Measurements from ENCODE around the gene EYA2. TPM values are rescaled to one million over a fixed set of nuclear protein-coding genes. Genes with fewer than 3 reads are reported as not detected.
"Not testable (repeated sequence)": the region's sequence is repeated elsewhere in the genome, so short reads cannot be mapped to it uniquely, and the experiment has no call there.

The EYA2 gene
- total and polyA plus RNA-seq, 2 donors from 2014 or later = 2.6 to 7.9 TPM

DNA sequence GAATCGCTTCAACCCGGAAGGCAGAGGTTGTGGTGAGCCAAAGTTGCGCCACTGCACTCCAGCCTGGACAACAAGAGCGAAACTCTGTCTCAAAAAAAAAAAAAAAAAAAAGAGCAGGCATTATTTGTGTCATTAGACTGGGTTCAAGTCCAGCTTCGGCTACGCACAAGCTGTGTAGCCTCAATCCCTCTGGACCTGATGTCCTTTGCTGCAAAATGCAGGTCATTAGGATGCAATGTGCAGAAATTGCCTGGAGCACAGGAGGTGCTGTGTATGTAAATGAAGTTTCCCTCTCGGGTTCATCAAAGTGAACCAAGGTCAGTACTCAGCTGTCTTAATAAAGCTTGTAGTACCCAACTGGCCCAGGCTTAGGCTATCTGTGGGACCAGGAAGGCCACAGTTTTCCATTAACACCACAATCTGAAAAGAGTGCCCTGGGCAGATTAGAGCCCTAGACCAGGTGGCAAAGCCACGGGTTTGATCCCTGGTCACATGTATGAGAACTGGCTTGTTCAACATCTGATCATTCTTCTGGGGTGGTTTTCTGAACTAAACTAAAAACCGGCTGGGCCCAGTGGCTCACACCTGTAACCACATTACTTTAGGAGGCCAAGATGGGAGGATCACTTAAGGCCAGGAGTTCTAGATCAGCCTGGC, 306.6 kb downstream of the EYA2 start:
- Histone ChIP-seq H3K4me3 (ENCODE audit: low read length in 3 of 3) (no peak overlapping the region), H3K9ac (ENCODE audit: low read length in 3 of 3) (no peak overlapping the region), H3K27ac (ENCODE audit: low read depth in 2 of 2, low read length in 2 of 2) (no peak overlapping the region), H3K4me1 (ENCODE audit: control insufficient read depth in 2 of 3, insufficient read depth in 2 of 3, low read depth in 1 of 3, low read length in 3 of 3) (peaks cover 0 to 2% (median 0%) of the 10 kb centered on the region in 3 donors), H3K9me3 (ENCODE audit: control insufficient read depth in 2 of 3, insufficient read depth in 1 of 3, low read length in 3 of 3) (no peaks in the 10 kb centered on the region), H3K36me3 (ENCODE audit: control insufficient read depth in 2 of 3, insufficient read depth in 3 of 3, low read length in 3 of 3) (no peaks in the 10 kb centered on the region), H3K27me3 (ENCODE audit: control insufficient read depth, insufficient read depth, low read length) (no peaks in the 10 kb centered on the region)
- intact Hi-C loops (cut with DNase I) = no loop called here
- FAIRE-seq (no peak), DNase-seq (no peak)
- TF ChIP-seq CTCF (IDR thresholded peaks at IDR 0.05; ENCODE audit: borderline replicate concordance, extremely low read depth, insufficient read depth) = no peak

DNA sequence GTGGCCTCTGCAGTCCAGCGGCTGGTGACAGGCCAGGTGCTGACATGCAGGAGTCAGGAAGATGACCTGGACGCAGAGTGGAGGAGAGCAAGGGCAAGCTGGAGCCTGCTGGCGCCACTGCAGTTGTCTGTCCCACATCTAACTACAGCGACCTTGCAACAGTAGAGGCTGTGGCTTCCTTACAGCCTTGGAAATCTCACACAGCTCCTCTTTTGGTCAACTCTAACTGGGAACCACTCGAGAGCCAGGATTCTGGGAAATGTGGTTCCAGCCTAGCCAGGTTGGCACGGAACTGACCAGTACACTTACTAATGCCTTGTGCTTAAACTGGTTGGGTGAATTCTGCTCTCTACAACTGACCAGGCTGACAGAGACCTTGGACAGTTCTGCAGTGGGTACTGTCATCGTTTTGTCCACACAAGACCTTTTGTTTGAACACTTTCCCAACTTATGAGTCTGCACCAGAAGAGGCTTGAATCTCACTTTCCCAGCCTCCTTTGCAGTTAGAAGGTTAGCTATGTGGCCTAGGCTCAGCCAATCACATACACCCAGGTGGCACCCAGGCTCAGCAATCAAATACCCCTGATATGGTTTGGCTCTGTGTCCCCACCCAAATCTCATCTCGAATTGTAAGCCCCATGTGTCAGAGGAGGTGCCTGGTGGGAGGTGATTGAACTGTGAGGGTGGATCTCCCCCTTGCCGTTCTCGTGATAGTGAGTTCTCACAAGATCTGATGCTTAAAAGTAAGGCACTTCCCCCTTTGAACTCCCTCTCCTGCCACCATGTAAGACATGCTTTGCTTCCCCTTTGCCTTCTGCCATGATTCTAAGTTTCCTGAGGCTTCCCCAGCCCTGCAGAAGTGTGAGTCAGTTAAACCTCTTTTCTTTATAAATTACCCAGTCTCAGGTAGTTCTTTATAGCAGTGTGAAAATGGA, 308.4 kb downstream of the EYA2 start:
- H3K9ac ChIP-seq (ENCODE audit: low read length in 3 of 3) = no peak overlapping the region
- no peak for TF ChIP-seq CTCF (IDR thresholded peaks at IDR 0.05; ENCODE audit: borderline replicate concordance, extremely low read depth, insufficient read depth)
- H3K27me3 ChIP-seq (ENCODE audit: control insufficient read depth, insufficient read depth, low read length) = no peaks in the 10 kb centered on the region
- no peak for FAIRE-seq
- no peaks in the 10 kb centered on the region for H3K36me3 ChIP-seq (ENCODE audit: control insufficient read depth in 2 of 3, insufficient read depth in 3 of 3, low read length in 3 of 3)
- no peaks in the 10 kb centered on the region for H3K9me3 ChIP-seq (ENCODE audit: control insufficient read depth in 2 of 3, insufficient read depth in 1 of 3, low read length in 3 of 3)
- H3K27ac ChIP-seq (ENCODE audit: low read depth in 2 of 2, low read length in 2 of 2) = no peak overlapping the region
- intact Hi-C loops (cut with DNase I) = no loop called here
- H3K4me1 ChIP-seq (ENCODE audit: control insufficient read depth in 2 of 3, insufficient read depth in 2 of 3, low read depth in 1 of 3, low read length in 3 of 3) = peaks cover 0 to 2% (median 0%) of the 10 kb centered on the region in 3 donors
- H3K4me3 ChIP-seq (ENCODE audit: low read length in 3 of 3) = no peak overlapping the region
- no peak for DNase-seq

DNA sequence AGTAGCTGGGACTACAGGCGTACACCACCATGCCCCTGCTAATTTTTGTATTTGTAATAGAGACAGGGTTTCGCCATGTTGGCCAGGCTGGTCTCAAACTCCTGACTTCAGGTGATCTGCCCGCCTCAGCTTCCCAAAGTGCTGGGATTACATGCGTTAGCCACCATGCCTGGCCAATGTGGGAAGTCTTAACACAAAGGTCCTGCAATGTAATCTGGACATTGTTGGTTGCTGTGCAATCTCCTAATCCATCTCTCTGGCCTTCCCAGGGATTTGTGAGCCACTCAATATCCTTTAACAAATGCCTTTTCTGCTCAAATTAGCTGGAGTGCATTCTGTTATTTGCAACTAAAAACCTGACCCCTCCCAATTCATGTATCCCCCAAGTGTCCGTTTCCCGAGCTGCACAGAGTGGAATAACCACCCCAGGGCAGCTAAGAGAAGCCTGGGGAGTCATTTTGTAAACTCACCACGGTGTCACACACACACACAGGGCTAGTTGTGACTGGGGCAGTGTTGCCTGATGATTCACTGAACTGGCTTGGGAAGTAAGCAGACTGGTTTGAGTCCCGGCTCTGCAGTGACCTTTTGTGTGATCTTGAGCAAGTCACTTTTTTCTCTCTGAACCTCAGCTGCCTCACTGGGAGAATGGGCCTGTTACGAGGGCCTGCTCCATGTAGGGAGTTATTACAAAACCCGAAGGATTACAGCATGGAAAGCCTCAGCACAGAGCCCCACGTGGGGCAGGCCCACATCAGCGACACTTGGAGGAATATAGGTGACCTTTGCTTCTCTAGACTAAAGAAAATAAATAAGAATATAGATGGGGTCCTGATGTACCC, 309.6 kb downstream of the EYA2 start:
- H3K27ac ChIP-seq (ENCODE audit: low read depth in 2 of 2, low read length in 2 of 2) = no peak overlapping the region
- TF ChIP-seq CTCF (IDR thresholded peaks at IDR 0.05; ENCODE audit: borderline replicate concordance, extremely low read depth, insufficient read depth) = no peak
- no peak overlapping the region for H3K9ac ChIP-seq (ENCODE audit: low read length in 3 of 3)
- no peaks in the 10 kb centered on the region for H3K27me3 ChIP-seq (ENCODE audit: control insufficient read depth, insufficient read depth, low read length)
- FAIRE-seq (no peak), DNase-seq (no peak)
- peaks cover 0 to 2% (median 0%) of the 10 kb centered on the region in 3 donors for H3K4me1 ChIP-seq (ENCODE audit: control insufficient read depth in 2 of 3, insufficient read depth in 2 of 3, low read depth in 1 of 3, low read length in 3 of 3)
- intact Hi-C loops (cut with DNase I) = no loop called here
- peaks cover 0 to 7% (median 3%) of the 10 kb centered on the region in 3 donors for H3K36me3 ChIP-seq (ENCODE audit: control insufficient read depth in 2 of 3, insufficient read depth in 3 of 3, low read length in 3 of 3)
- H3K4me3 ChIP-seq (ENCODE audit: low read length in 3 of 3) = no peak overlapping the region
- no peaks in the 10 kb centered on the region for H3K9me3 ChIP-seq (ENCODE audit: control insufficient read depth in 2 of 3, insufficient read depth in 1 of 3, low read length in 3 of 3)

- H3K4me1 ChIP-seq (ENCODE audit: control insufficient read depth in 2 of 3, insufficient read depth in 2 of 3, low read depth in 1 of 3, low read length in 3 of 3); intact Hi-C loops (cut with DNase I): not testable (repeated sequence)
These were observed 310.1 kb downstream of the EYA2 start for GRCh38 chr20:47204850-47205122.

More at GRCh38 chr20:47204850-47205122, 310.1 kb downstream of the EYA2 start:
- not testable (repeated sequence) for H3K9me3 ChIP-seq (ENCODE audit: control insufficient read depth in 2 of 3, insufficient read depth in 1 of 3, low read length in 3 of 3); H3K4me3 ChIP-seq (ENCODE audit: low read length in 3 of 3); H3K27me3 ChIP-seq (ENCODE audit: control insufficient read depth, insufficient read depth, low read length); DNase-seq; FAIRE-seq; H3K27ac ChIP-seq (ENCODE audit: low read depth in 2 of 2, low read length in 2 of 2); H3K9ac ChIP-seq (ENCODE audit: low read length in 3 of 3)
- H3K36me3 ChIP-seq (ENCODE audit: control insufficient read depth in 2 of 3, insufficient read depth in 3 of 3, low read length in 3 of 3) = peaks cover 1 to 12% (median 8%) of the 10 kb centered on the region in 3 donors

Data from kidney (tissue), 14 donors.